NCI-H1436 treated with DMSO at 0.1 percent for 48 hours (cell line): ENCODE measurements around the gene PSMD1.
"Not testable (repeated sequence)": the region's sequence is repeated elsewhere in the genome, so short reads cannot be mapped to it uniquely, and the experiment has no call there.

Experiments used
- DNase-seq: peaks from one replicate; lab custom pipeline; 2025; lab: John Stamatoyannopoulos, UW

PSMD1 gene

GRCh38 chr2:231058761-231059550 is 2.3 kb downstream of the PSMD1 start:
- no peak for DNase-seq

GRCh38 chr2:231059756-231060155 is 3.1 kb downstream of the PSMD1 start:
- no peak for DNase-seq

- no peak for DNase-seq
Observed at GRCh38 chr2:231062776-231063175, 6.1 kb downstream of the PSMD1 start.

GRCh38 chr2:231063347-231063746 is 6.7 kb downstream of the PSMD1 start:
- DNase-seq, result no peak

- DNase-seq, result no peak
Observed at GRCh38 chr2:231065966-231066365, 9.3 kb downstream of the PSMD1 start.

GRCh38 chr2:231067531-231067930 is 10.9 kb downstream of the PSMD1 start:
- not testable (repeated sequence) for DNase-seq

- no peak for DNase-seq
Observed at GRCh38 chr2:231068525-231069222, 12.0 kb downstream of the PSMD1 start.

- no peak for DNase-seq
Observed at GRCh38 chr2:231069379-231070054, 12.8 kb downstream of the PSMD1 start.

- DNase-seq, result no peak
Observed at GRCh38 chr2:231084565-231084964, 27.9 kb downstream of the PSMD1 start.

- DNase-seq, result no peak
Observed at GRCh38 chr2:231088754-231089153, 32.1 kb downstream of the PSMD1 start.

GRCh38 chr2:231093933-231094332 is 37.3 kb downstream of the PSMD1 start:
- DNase-seq, result no peak

GRCh38 chr2:231094736-231095346 is 38.2 kb downstream of the PSMD1 start:
- no peak for DNase-seq

- no peak for DNase-seq
Observed at GRCh38 chr2:231099918-231100317, 43.3 kb downstream of the PSMD1 start.

- DNase-seq, result not testable (repeated sequence)
Observed at GRCh38 chr2:231100321-231100720, 43.7 kb downstream of the PSMD1 start.

- no peak for DNase-seq
Observed at GRCh38 chr2:231100990-231101389, 44.3 kb downstream of the PSMD1 start.

- DNase-seq, result no peak
Observed at GRCh38 chr2:231102772-231103171, 46.1 kb downstream of the PSMD1 start.

- DNase-seq, result peak; percentile 5
Observed at GRCh38 chr2:231104115-231104713, 47.5 kb downstream of the PSMD1 start.

GRCh38 chr2:231110551-231110950 is 53.9 kb downstream of the PSMD1 start:
- no peak for DNase-seq

- no peak for DNase-seq
Observed at GRCh38 chr2:231111987-231112386, 55.3 kb downstream of the PSMD1 start.

GRCh38 chr2:231113489-231113888 is 56.8 kb downstream of the PSMD1 start:
- no peak for DNase-seq

GRCh38 chr2:231115651-231116050 is 59.0 kb downstream of the PSMD1 start:
- DNase-seq, result no peak

- DNase-seq, result no peak
Observed at GRCh38 chr2:231117148-231117547, 60.5 kb downstream of the PSMD1 start.
